IMR-90 (cell line): ENCODE measurements around the gene MYH11. TPM values are rescaled to one million over a fixed set of nuclear protein-coding genes. Genes with fewer than 3 reads are reported as not detected.
A peak's percentile ranks its signal among the peaks of the same experiment; 100 is the strongest.

Experiments used
- ATAC-seq: fragments of 200-7000 bp; cut with Tn5 transposase; 2 replicates; pipeline ENCODE4 v1.9.1; 2020; ENCODE audit warnings: low read depth, mild to moderate bottlenecking, moderate library complexity
- BruUV-seq: library from RNA; stranded (reverse); fragments of 400-500 nt; replicated peaks from 2 replicates; lab custom pipeline; 2021; lab: Mats Ljungman, UMichigan
- CTCF ChIA-PET: fragments of 300-600 bp; formaldehyde crosslinking; extraction: SDS; loops from one replicate; lab custom pipeline; 2021; ENCODE audit warnings: antibody characterized with exemption; lab: Yijun Ruan, JAX
- POLR2A ChIA-PET: fragments of 300-600 bp; sonication (Branson Sonifier 250); formaldehyde crosslinking; loops from one replicate; lab custom pipeline; 2022; ENCODE audit warnings: antibody characterized with exemption; ENCODE audit not compliant: unreplicated experiment; lab: Charles Lee
- DNase-seq: peaks from one replicate; pipeline ENCODE4 v3.0.0; 2013
- H2AFZ ChIP-seq: replicated peaks from 2 replicates; pipeline ENCODE3; 2013; ENCODE audit warnings: low read length, mild to moderate bottlenecking; ENCODE audit not compliant: poor library complexity
- H2AK5ac ChIP-seq: 2 replicates; pipeline ENCODE4 v1.6.1; 2013; ENCODE audit warnings: low read depth, low read length, inconsistent platforms
- H2AK9ac ChIP-seq: replicated peaks from 2 replicates; pipeline ENCODE3; 2013; ENCODE audit warnings: mild to moderate bottlenecking, low read depth, low read length, moderate library complexity; ENCODE audit not compliant: poor library complexity
- H2BK120ac ChIP-seq: 2 replicates; pipeline ENCODE4 v1.6.1; 2013; ENCODE audit warnings: low read depth, low read length, inconsistent platforms
- H2BK15ac ChIP-seq: 3 replicates; pipeline ENCODE4 v1.6.1; 2013; ENCODE audit warnings: low read depth, low read length, inconsistent platforms
- H2BK20ac ChIP-seq: 2 replicates; pipeline ENCODE4 v1.6.1; 2013; ENCODE audit warnings: low read depth, mild to moderate bottlenecking, inconsistent platforms, low read length, moderate library complexity
- H2BK5ac ChIP-seq: 2 replicates; pipeline ENCODE4 v1.6.1; 2013; ENCODE audit warnings: mild to moderate bottlenecking, low read depth, low read length, inconsistent platforms; ENCODE audit not compliant: poor library complexity, severe bottlenecking
- H3K14ac ChIP-seq: replicated peaks from 2 replicates; pipeline ENCODE4 v1.6.1; 2013; ENCODE audit warnings: low read depth, low read length, inconsistent platforms
- H3K18ac ChIP-seq: 2 replicates; pipeline ENCODE4 v1.6.1; 2013; ENCODE audit warnings: low read depth, low read length, control low read depth
- H3K23ac ChIP-seq: 2 replicates; pipeline ENCODE4 v1.6.1; 2013; ENCODE audit warnings: low read depth, low read length, inconsistent platforms
- H3K27ac ChIP-seq: 2 replicates; pipeline ENCODE4 v1.5.1; 2013; ENCODE audit warnings: mild to moderate bottlenecking, control low read depth, low read length; ENCODE audit not compliant: insufficient read depth
- H3K27me3 ChIP-seq: 2 replicates; pipeline ENCODE4 v1.6.1; 2013; ENCODE audit warnings: low read length; ENCODE audit not compliant: control insufficient read depth, insufficient read depth
- H3K36me3 ChIP-seq: 2 replicates; pipeline ENCODE4 v1.6.1; 2013; ENCODE audit warnings: low read length, mixed read lengths; ENCODE audit not compliant: control insufficient read depth, insufficient read depth
- H3K4ac ChIP-seq: 2 replicates; pipeline ENCODE4 v1.6.1; 2013; ENCODE audit warnings: low read depth, low read length, inconsistent platforms
- H3K4me1 ChIP-seq: 2 replicates; pipeline ENCODE4 v1.6.1; 2013; ENCODE audit warnings: low read length, mixed read lengths; ENCODE audit not compliant: control insufficient read depth, insufficient read depth
- H3K4me2 ChIP-seq: 2 replicates; pipeline ENCODE4 v1.6.1; 2013; ENCODE audit warnings: low read depth, mild to moderate bottlenecking, control low read depth, low read length, moderate library complexity
- H3K4me3 ChIP-seq: 2 replicates; pipeline ENCODE4 v1.5.1; 2013; ENCODE audit warnings: low read depth, mild to moderate bottlenecking, control low read depth, low read length, moderate library complexity; ENCODE audit not compliant: insufficient read depth
- H3K56ac ChIP-seq: 2 replicates; pipeline ENCODE4 v1.6.1; 2013; ENCODE audit warnings: low read length, inconsistent platforms; ENCODE audit not compliant: insufficient read depth; ENCODE audit errors: extremely low read depth
- H3K79me1 ChIP-seq, 2 experiments: 2 replicates each; pipeline ENCODE4 v1.6.1; 2013; ENCODE audit warnings: low read length in 2 of 2, inconsistent platforms in 1 of 2, low read depth in 1 of 2
- H3K9ac ChIP-seq: 2 replicates; pipeline ENCODE4 v1.6.1; 2013; ENCODE audit warnings: low read depth, low read length, control low read depth
- H3K9me1 ChIP-seq: 2 replicates; pipeline ENCODE4 v1.6.1; 2013; ENCODE audit warnings: low read length, inconsistent platforms; ENCODE audit not compliant: insufficient read depth
- H3K9me3 ChIP-seq: 2 replicates; pipeline ENCODE4 v1.6.1; 2013; ENCODE audit warnings: low read length; ENCODE audit not compliant: control insufficient read depth, insufficient read depth
- H4K20me1 ChIP-seq: 2 replicates; pipeline ENCODE4 v1.6.1; 2013; ENCODE audit warnings: low read length, inconsistent platforms; ENCODE audit not compliant: insufficient read depth
- H4K5ac ChIP-seq: 2 replicates; pipeline ENCODE4 v1.6.1; 2013; ENCODE audit warnings: mild to moderate bottlenecking, low read depth, low read length, control low read depth
- H4K8ac ChIP-seq, 2 experiments: 2 replicates each; pipeline ENCODE4 v1.6.1; 2013; ENCODE audit warnings: low read depth in 2 of 2, low read length in 2 of 2, control low read depth in 1 of 2, inconsistent platforms in 1 of 2
- H4K91ac ChIP-seq: 2 replicates; pipeline ENCODE4 v1.6.1; 2013; ENCODE audit warnings: low read depth, low read length, inconsistent platforms; ENCODE audit not compliant: insufficient read depth
- BHLHE40 ChIP-seq: fragments of 150-350 bp; IDR thresholded peaks from 2 replicates; pipeline ENCODE4 v1.6.1; 2016; ENCODE audit warnings: mild to moderate bottlenecking, low read depth, low read length
- CHD1 ChIP-seq: IDR thresholded peaks from 2 replicates; pipeline ENCODE4 v1.6.1; 2012; ENCODE audit warnings: low read depth, low read length, improper control_type of control experiment
- FOS ChIP-seq: fragments of 150-350 bp; IDR thresholded peaks from 2 replicates; pipeline ENCODE4 v1.6.1; 2016; ENCODE audit warnings: low read depth, low read length
- MAFK ChIP-seq: IDR thresholded peaks from 2 replicates; pipeline ENCODE4 v1.6.1; 2012; ENCODE audit warnings: low read depth, low read length, improper control_type of control experiment
- MXI1 ChIP-seq: IDR thresholded peaks from 2 replicates; pipeline ENCODE4 v1.6.1; 2012; ENCODE audit warnings: low read depth, mild to moderate bottlenecking, low read length, moderate library complexity, borderline replicate concordance
- NFE2L2 ChIP-seq: fragments of 150-350 bp; IDR thresholded peaks from 2 replicates; pipeline ENCODE4 v1.6.1; 2016; ENCODE audit warnings: low read depth, mild to moderate bottlenecking, low read length
- RFX5 ChIP-seq: IDR thresholded peaks from 2 replicates; pipeline ENCODE4 v1.8.0; 2012; ENCODE audit warnings: low read depth, mild to moderate bottlenecking, low read length, moderate library complexity
- WGBS, 2 experiments: methylation state at CpG; one replicate each; pipeline versions ENCODE4 v1.1.5 to v1.1.7; 2013; ENCODE audit warnings: missing lambda C conversion rate in 2 of 2; ENCODE audit not compliant: insufficient read length in 1 of 2; ENCODE audit errors: extremely low coverage in 2 of 2; 5-methylcytosine and 5-hydroxymethylcytosine counted together
- dilution Hi-C: fragments of 300-500 bp; cut with HindIII; formaldehyde crosslinking; loops from one replicate; pipeline ENCODE4 v1.14.3; 2018; ENCODE audit warnings: low sequenced_read_pairs; ENCODE audit not compliant: unreplicated experiment
- in situ Hi-C: fragments of 300-500 bp; cut with MboI; formaldehyde crosslinking; loops from 3 replicates; pipeline ENCODE4 v1.14.3; 2019; ENCODE audit warnings: low sequenced_read_pairs, inconsistent platforms, mixed read lengths
- intact Hi-C: fragments of 100-400 bp; cut with micrococcal nuclease; formaldehyde crosslinking; loops from 2 replicates; pipeline ENCODE4 v1.10.0; 2022
- polyA plus RNA-seq, 3 experiments: library from polyadenylated mRNA; depleted of rRNA; stranded (reverse); fragments of >200 nt; gene quantifications; 2 replicates each; pipeline ENCODE4 v1.2.3, GENCODE V29; 2012; ENCODE audit warnings: low replicate concordance in 1 of 3
- total RNA-seq: library from RNA; depleted of rRNA; stranded (reverse); fragments of >200 nt; gene quantifications from 2 replicates; pipeline ENCODE4 v1.2.3, GENCODE V29; 2012
- TF ChIP-seq, protein P1 (sequence below): conservative IDR thresholded peaks from 2 replicates; pipeline ENCODE4 v1.5.1; 2012; ENCODE audit warnings: mild to moderate bottlenecking, low read depth, low read length, improper control_type of control experiment
- TF ChIP-seq, protein P2 (sequence below): fragments of 150-350 bp; IDR thresholded peaks from 2 replicates; pipeline ENCODE4 v1.6.1; 2016; ENCODE audit warnings: low read depth, mild to moderate bottlenecking, low read length, moderate library complexity, borderline replicate concordance
- TF ChIP-seq, protein P3 (sequence below): fragments of 150-350 bp; IDR thresholded peaks from 2 replicates; pipeline ENCODE4 v1.6.1; 2017; ENCODE audit warnings: mild to moderate bottlenecking, antibody characterized with exemption, low read length, low read depth

The MYH11 gene
- total and polyA plus RNA-seq, 2 of the 4 experiments (the other 2 are of a cell fraction), result under 0.01 to 0.12 TPM

DNA sequence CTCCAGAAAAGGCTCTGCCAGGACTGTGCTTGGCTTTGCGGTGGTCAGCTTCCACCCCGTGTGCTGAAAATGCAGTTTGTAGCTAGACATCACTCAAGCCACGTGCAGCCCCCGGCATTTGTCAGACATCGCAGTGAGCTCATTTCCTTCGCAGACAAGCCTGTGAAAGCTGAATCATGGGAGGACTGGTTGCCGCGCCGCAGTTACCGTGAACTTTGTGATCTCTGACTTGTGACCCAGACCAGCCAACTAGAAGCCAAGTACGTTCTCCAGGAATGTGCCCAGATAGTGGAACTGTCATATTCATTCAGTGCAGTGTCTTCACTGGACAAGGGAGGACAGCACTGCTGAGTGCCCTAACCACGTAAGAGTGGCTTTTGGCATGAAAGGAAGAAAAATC is 148.7 kb downstream of the MYH11 start:
- CTCF ChIA-PET, result no interaction called here
- Histone ChIP-seq H3K4me1 (peaks cover 6% of the 10 kb centered on the region), H4K8ac (peak overlapping the region in 1 of 2 experiments; percentile 73; a peak in 1 of 4 replicates), H2BK120ac (peak overlapping the region; percentile 29), H3K27me3 (no peaks in the 10 kb centered on the region), H2BK15ac (no peak overlapping the region), H2BK20ac (peak overlapping the region; percentile 33; the same call in 1 of the 2 replicates), H3K79me1 (peaks cover 4 to 21% of the 10 kb centered on the region in 2 experiments; a peak in 3 of 4 replicates), H3K18ac (peak overlapping the region; percentile 28; the same call in 1 of the 2 replicates), H3K27ac (no peak overlapping the region; the same call in 1 of the 2 replicates), H3K36me3 (peaks cover 3% of the 10 kb centered on the region; the same call in 1 of the 2 replicates), H3K9ac (no peak overlapping the region), H3K4me3 (no peak overlapping the region), H4K5ac (no peak overlapping the region), H3K23ac (no peak overlapping the region; the same call in 1 of the 2 replicates), H4K91ac (peak overlapping the region; percentile 42; the same call in 1 of the 2 replicates), H3K9me1 (peaks cover 12% of the 10 kb centered on the region), H4K20me1 (peaks cover 3% of the 10 kb centered on the region; the same call in 1 of the 2 replicates), H2AK9ac (peak overlapping the region; percentile 42), H3K9me3 (no peaks in the 10 kb centered on the region), H3K56ac (no peak overlapping the region), H2AFZ (peak overlapping the region; percentile 80), H3K4me2 (peak overlapping the region; percentile 5; the same call in 1 of the 2 replicates), H2AK5ac (peak overlapping the region; percentile 41; the same call in 1 of the 2 replicates), H2BK5ac (peak overlapping the region; percentile 28), H3K4ac (peak overlapping the region; percentile 63; the same call in 1 of the 2 replicates), H3K14ac (peak overlapping the region; percentile 60; the same call in 1 of the 2 replicates)
- peak; percentile 70 for ATAC-seq
- BruUV-seq, result no TSS peak
- DNase-seq, result peak; percentile 89
- in situ Hi-C loops (no loop called here), dilution Hi-C loops (no loop called here), intact Hi-C loops (loop anchor here (10.0 kb wide), 2 partner anchors 283 to 487 kb away; no protein-coding TSS in a partner anchor)
- 7% methylated on average over 6 of the region's 12 CpGs; no CpG with 5 or more reads in 1 of the 2 experiments for WGBS, 2 experiments
- POLR2A ChIA-PET, result no interaction called here
- TF ChIP-seq BHLHE40 (peak; percentile 97), CHD1 (no peak), RFX5 (no peak), MXI1 (peak; percentile 88), NFE2L2 (peak; percentile 68; the same call in 1 of the 2 replicates), FOS (peak; percentile 51; the same call in 1 of the 2 replicates), MAFK (peak; percentile 46; the same call in 1 of the 2 replicates)
- TF ChIP-seq, protein P1, sequence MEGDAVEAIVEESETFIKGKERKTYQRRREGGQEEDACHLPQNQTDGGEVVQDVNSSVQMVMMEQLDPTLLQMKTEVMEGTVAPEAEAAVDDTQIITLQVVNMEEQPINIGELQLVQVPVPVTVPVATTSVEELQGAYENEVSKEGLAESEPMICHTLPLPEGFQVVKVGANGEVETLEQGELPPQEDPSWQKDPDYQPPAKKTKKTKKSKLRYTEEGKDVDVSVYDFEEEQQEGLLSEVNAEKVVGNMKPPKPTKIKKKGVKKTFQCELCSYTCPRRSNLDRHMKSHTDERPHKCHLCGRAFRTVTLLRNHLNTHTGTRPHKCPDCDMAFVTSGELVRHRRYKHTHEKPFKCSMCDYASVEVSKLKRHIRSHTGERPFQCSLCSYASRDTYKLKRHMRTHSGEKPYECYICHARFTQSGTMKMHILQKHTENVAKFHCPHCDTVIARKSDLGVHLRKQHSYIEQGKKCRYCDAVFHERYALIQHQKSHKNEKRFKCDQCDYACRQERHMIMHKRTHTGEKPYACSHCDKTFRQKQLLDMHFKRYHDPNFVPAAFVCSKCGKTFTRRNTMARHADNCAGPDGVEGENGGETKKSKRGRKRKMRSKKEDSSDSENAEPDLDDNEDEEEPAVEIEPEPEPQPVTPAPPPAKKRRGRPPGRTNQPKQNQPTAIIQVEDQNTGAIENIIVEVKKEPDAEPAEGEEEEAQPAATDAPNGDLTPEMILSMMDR, result no peak
- TF ChIP-seq, protein P2, sequence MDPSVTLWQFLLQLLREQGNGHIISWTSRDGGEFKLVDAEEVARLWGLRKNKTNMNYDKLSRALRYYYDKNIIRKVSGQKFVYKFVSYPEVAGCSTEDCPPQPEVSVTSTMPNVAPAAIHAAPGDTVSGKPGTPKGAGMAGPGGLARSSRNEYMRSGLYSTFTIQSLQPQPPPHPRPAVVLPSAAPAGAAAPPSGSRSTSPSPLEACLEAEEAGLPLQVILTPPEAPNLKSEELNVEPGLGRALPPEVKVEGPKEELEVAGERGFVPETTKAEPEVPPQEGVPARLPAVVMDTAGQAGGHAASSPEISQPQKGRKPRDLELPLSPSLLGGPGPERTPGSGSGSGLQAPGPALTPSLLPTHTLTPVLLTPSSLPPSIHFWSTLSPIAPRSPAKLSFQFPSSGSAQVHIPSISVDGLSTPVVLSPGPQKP, result no peak
- TF ChIP-seq, protein P3, sequence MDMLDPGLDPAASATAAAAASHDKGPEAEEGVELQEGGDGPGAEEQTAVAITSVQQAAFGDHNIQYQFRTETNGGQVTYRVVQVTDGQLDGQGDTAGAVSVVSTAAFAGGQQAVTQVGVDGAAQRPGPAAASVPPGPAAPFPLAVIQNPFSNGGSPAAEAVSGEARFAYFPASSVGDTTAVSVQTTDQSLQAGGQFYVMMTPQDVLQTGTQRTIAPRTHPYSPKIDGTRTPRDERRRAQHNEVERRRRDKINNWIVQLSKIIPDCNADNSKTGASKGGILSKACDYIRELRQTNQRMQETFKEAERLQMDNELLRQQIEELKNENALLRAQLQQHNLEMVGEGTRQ, result peak; percentile 82
